GM18502 (cell line): ENCODE measurements around the gene SYT12.
"Not testable (repeated sequence)": the region's sequence is repeated elsewhere in the genome, so short reads cannot be mapped to it uniquely, and the experiment has no call there.

Experiments used
- ATAC-seq: cut with Tn5 transposase; IDR thresholded peaks from one replicate; pipeline ENCODE4 v1.9.1; 2021; ENCODE audit warnings: mild to moderate bottlenecking; ENCODE audit not compliant: unreplicated experiment, poor library complexity

Gene SYT12, protein sequence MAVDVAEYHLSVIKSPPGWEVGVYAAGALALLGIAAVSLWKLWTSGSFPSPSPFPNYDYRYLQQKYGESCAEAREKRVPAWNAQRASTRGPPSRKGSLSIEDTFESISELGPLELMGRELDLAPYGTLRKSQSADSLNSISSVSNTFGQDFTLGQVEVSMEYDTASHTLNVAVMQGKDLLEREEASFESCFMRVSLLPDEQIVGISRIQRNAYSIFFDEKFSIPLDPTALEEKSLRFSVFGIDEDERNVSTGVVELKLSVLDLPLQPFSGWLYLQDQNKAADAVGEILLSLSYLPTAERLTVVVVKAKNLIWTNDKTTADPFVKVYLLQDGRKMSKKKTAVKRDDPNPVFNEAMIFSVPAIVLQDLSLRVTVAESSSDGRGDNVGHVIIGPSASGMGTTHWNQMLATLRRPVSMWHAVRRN

DNA sequence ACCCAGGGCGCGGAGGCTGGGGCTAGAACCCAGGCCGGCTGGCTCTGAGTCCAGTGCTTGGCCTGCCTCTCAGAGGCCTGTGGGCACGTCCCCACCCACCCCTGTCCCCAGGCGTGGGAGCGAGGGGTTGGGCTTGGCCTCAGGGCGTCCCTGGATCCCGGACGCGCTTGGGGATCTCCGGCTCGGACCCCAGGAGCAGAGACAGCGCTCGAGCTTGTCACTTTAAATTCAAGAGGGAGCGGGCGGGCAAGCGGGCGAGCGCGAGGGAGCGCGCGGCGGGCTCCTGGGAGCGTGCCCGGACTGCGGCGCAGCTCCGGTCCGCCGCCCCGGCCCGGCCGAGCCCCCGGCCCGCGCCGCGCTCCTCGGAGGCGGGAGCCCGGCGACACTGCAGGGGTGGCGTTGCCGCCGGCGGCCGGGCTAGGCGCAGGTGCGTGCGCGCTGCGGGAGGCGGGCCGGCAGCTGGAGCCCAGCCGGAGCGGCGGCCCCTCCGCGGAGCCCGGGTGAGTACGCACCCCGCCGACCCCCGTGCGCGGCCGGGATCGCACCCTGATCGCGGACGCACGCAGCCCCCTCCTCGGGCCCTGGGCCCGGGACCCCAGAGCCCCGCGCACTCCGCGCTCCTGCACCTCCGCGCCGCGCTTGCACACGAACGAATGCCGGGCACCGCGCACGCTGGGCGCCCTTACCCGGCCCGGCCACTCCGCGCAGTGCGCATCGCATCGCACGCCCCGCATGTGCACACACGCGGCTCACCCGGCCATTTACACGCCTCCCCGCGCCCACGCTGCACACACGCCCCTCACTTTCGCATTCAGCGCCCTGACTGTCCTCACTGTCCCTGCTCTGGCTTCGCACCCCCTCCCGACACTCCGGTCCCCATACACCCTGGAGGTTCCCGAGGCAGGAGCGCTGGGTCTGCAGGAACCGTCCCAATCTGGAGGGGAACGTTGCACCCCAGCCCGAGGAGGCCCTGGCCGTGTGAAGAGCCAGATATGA lies at the start of gene SYT12:
SYT12 (plus strand) TSS at position 174 of the 996 bp plus-strand sequence. CDS start 7,011 bp downstream, outside the sequence.
- no peak for ATAC-seq

DNA sequence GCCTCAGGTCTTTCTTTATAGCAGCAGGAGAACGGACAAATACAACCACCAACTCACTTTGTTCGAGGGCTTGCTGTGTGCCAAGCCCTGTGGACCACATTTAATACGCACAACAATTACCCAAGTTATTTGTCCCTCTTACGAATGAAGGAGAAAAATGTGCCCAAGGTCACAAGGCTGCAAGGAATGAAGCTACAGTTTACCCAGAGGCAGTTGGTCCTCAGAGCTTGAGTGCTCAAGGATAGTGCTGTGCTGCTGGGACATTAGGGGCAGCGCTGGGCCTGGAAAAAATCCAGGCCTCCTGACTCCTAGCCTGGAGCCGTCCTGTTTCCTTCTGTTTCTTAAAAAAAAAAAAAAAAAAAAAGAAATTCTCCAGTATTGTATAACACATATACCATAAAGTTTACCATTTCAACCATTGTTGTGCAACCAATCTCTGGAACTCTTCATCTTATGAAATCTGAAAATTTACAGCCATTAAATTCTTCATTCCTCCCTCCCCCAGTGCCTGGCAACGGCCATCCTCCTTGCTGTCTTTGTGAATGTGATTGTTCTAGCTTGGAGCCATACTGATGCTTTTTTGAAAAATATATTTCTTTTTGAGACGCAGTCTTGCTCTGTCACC lies 48.9 kb upstream of the SYT12 start:
- no peak for ATAC-seq

DNA sequence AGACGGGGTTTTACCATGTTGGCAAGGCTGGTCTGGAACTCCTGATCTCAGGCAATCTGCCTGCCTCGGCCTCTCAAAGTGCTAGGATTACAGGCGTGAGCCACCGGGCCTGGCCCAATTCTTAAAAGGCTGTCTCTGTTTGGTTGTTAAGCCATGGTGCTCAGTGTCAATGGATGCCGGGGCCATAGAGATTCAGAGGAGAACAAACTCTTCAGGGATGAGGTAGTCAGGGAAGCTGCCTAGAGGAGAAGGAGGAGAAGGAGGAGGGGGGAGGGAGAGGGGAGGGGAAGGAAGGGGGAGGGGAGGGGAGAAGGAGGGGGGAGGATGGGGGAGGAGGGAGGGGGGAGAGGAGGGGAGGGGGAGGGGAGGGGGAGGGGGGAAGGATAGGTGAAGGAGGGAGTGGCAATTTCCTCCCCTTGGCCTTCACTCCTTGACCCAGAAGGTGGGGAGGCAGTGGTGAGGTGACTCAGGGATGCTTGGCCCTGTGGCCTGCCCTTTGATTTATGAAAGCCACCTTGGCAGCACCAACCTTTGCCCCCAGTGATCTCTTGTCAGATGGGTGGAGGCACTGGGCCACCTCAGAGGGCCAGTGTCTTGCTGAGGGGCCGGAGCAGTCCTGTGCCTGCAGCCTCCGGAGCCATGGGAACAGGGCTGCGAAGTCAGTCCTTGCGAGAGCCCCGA lies 48.1 kb upstream of the SYT12 start, which contains the start of gene C11orf86:
C11orf86 (plus strand) TSS at position 581 of the 681 bp plus-strand sequence; CDS start at position 640, 59 bp downstream.
- ATAC-seq = no peak

- no peak for ATAC-seq
Measured at GRCh38 chr11:66975405-66976027, 47.4 kb upstream of the SYT12 start.

GRCh38 chr11:66976028-66976467 lies 46.9 kb upstream of the SYT12 start:
- no peak for ATAC-seq

GRCh38 chr11:66976925-66977324 lies 46.0 kb upstream of the SYT12 start:
- ATAC-seq = no peak

- ATAC-seq = no peak
Measured at GRCh38 chr11:66978229-66978628, 44.7 kb upstream of the SYT12 start.

DNA sequence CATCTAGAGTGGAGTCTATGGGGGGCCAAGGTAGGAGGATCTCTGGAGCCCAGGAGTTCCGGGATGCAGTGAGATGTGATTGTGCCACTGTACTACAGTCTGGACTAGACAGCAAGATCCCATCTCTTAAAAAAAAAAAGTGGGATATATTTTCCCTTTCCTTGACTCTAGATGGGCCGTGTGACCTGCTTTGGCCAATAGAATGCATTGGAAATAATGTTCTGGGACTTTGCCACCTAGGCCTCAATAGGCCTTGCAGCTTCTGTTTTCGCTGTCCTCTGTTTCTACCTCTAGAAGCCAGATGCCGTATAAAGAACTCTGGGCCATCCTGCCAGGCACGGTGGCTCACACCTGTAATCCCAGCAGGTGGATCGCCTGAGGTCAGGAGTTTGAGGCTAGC lies 44.2 kb upstream of the SYT12 start:
- no peak for ATAC-seq

GRCh38 chr11:66979336-66979980 lies 43.5 kb upstream of the SYT12 start:
- no peak for ATAC-seq

DNA sequence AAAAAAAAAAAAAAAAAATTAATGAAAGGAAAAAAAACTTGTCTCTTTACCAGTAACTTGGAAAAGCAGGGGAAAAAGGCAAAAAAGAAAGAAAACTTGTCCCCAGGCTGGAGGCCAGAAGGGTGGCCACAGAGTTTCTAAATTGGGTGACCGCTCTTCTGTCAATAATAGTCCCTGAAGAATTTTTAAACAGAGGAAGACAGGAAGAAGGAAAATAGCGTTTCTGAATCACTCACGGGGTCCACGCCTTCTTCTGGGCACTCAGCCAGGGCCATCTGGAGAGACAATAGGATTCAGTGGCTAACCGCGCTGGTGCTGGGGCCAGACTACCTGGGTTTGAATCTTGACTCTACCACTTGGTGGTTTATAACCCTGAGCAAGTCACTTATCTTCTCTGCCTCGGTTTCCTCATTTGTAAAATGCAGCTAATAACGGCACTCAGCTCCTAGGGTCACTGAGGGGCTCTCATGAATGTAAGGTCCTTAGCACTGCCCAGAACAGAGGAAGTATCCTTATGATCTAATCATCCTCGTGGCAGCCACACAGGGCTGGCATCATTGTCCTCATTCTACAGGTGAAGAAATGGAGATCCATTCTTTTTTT lies 40.9 kb upstream of the SYT12 start:
- ATAC-seq = no peak

- ATAC-seq = no peak
Measured at GRCh38 chr11:66983275-66983924, 39.5 kb upstream of the SYT12 start.

DNA sequence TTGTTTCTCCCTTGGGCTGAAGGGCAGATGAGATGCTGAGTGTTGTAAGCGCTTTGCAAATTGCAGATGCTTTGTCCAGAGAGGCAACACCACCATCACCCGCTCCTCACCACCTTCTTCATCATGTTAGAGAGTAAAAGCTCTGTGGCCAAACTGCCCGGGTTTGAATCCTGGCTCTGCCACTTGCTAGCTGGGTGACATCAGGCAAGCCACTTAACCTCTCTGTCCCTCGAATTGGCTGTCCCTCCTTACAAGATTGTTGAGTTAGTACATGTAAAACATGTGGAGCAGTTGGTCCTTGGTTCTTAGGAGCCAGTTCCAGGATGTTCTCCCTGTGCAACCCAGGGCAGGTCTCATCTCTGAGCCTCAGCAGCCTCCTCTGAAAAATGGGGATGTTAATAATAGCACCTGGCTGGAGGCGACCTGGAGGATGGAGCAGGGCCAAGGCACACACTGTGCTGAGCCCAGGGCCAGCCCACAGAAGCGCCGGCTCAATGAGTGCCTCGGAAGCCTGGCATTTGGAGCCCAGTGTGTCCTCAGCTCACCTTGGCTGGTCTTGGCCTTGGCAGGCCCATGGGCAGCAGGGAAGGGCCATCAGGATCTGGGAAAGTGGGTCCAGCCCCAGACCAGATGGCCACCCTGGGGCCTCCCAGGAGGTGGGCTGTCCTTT lies 37.3 kb upstream of the SYT12 start:
- no peak for ATAC-seq

DNA sequence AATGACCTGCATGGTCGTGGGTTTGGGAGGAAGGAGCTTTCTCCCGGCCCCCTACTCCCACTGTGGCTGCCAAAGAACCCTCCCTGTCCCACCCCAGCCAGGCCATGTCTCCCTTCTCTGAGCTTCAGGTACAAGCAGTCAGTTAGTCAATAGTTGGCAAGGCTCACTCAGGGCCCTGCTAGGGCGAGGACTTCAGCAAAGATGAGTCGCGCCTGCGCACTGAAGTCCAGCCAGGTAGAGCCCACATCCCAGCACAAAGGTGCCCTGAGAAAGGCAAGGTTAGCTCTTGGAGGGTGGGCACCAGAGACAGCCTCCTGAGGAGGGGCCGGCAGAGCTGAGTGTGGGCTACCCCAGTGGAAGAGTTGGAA lies 36.8 kb upstream of the SYT12 start:
- ATAC-seq = no peak

DNA sequence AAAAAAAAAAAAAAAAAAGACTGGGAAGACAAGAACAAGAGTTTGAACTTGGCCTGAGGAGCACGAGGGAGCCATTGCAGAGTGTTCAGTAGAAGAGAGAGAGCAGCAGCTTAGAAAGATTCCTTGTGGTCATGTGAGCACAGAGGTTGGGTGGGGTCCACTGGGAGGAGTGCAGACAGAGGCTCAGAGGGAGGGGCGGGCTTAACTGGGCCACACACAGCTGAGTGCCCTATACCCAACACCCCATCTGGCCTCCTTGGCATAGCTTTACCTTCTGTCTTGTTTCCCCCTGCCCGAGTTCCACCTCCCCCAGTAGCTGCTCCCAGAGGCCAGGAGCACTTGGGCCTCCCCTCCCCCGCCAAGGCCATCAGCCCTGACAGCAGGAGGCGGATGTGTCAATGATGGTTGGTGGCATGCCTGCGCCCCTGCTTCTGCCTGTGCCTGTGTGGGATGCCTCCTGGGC lies 35.7 kb upstream of the SYT12 start:
- ATAC-seq = no peak

DNA sequence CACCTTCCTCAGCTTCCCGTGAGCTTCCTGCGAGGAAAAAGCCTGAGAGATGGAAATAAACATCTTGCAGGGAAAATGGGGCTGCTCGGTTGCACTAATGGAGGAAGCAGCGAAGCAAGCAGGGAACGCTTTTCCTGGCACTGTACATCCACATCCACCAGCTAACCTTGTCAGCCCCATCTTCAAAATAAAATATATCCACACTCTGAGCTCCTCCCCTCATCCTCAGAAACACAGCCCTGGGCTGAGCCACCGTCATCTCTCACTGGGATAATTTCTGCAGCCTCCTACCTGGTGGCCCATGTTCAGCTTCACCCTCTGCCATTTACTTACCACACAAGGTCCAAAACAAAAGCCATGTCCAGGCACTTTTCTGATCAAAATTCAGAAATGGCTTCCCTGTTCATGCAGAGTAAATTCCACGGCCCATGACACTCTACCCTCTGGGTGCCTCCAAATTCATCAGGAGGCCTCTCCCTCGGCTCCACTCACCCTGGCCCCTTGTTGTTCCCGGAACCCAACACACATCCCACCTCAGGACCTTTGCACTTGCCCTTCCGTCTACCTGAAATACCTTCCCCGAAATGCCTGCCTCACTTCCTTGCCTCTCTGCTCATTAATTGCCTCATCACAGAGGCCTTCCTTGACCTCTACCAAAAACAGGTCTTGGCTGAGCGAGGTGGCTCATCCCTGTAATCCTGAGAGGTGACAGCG lies 34.9 kb upstream of the SYT12 start:
- no peak for ATAC-seq

- not testable (repeated sequence) for ATAC-seq
Measured at GRCh38 chr11:66988741-66989140, 34.2 kb upstream of the SYT12 start.

- ATAC-seq = not testable (repeated sequence)
Measured at GRCh38 chr11:66989360-66989759, 33.6 kb upstream of the SYT12 start.
